GM19193 (cell line): ENCODE data around the gene FRMD3.

ENCODE experiments used
- POLR2A ChIP-seq: IDR thresholded peaks from 4 replicates; pipeline ENCODE4 v1.6.1; 2011; ENCODE audit not compliant: insufficient read depth, insufficient read length; ENCODE audit errors: extremely low read depth

Gene FRMD3

GRCh38 chr9:83403527-83404238 lies 134.5 kb downstream of the FRMD3 start:
- no peak for TF ChIP-seq POLR2A

DNA sequence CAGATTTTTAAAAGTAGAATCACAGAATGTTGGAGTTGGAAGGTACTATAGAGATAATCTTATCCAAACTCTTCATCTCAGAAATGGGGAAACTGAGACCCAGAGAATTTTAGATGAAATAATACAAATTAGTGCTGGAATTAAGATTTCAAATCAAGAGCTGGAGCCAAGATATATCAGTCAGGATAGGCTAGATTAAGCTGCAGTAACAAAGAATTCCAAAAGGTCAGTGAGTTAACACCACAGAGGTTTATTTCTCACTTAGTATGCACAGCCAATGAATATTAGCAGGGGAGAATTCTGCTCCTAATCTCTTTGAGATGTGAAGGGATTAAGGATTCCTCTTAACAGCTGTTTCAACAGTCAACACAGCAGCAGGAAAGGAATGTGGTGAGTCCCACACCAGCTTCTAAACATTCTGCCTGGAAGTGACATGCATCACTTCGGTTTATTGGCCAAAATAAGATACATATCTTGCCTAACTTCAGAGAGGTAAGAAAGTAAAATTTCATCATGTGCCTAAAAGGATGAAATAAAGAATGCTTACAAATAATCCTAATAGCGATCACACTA lies 136.8 kb downstream of the FRMD3 start:
- TF ChIP-seq POLR2A = no peak

- no peak for TF ChIP-seq POLR2A
These were observed 141.4 kb downstream of the FRMD3 start for GRCh38 chr9:83396813-83397212.

- no peak for TF ChIP-seq POLR2A
These were observed 141.9 kb downstream of the FRMD3 start for GRCh38 chr9:83396342-83396741.

GRCh38 chr9:83392228-83392627 lies 146.0 kb downstream of the FRMD3 start:
- no peak for TF ChIP-seq POLR2A

GRCh38 chr9:83388346-83388745 lies 149.9 kb downstream of the FRMD3 start:
- no peak for TF ChIP-seq POLR2A

- no peak for TF ChIP-seq POLR2A
These were observed 150.6 kb downstream of the FRMD3 start for GRCh38 chr9:83387401-83388185.

DNA sequence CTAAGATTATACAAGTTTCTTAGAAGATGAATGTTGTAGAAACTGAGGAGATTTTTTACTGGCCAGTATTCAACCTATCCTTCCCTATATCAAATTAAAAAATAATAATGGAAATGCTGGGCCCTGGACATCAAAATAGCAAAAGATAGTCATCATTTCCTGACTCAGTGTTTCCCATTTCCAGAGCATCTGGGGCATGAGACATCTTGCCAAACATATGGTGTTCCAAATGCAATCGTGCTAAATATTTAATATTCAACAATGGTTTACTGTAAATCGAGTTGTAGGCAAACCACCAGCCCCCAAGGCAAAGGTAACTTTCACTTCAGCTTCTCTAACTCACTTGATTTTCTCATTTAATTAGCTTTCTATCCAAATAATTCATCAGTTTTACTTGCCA lies 152.9 kb downstream of the FRMD3 start:
- no peak for TF ChIP-seq POLR2A

DNA sequence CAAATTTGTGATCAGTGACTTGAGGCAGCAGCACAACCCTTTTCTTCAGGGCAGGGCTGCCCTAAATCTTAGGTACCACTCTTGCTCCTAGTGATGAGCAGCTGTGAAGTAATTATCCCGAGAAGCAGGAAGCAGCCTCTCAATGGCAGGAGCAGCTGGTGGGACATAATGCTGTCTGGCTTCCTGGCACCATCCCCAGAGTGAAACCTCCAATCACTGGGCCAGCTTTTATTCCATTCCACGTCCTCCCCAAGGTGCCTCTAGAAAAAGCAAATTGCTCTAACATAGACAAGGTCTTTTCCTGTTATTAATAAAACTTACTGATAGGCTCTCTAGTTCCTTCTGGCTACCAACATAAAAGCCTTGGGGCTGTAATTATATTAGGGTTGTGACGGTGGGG lies 154.0 kb downstream of the FRMD3 start:
- TF ChIP-seq POLR2A = no peak

DNA sequence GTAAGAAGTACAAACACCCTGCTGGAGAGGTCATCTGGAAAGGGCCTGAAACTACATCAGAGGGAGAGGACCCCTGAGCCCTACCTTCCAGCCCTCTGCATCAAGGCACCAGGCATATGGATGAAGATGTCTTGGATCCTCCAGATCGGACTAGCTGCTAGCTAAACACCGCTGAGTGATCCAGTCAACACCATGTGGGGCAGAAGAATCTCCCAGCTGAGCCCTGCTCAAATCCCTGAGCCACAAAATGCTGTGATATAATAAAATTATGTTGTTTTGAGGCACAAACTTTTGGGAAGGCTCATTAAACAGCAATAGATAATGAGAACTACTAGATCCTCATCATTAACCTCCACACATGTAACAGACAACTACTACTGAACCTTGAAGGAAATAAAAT lies 155.2 kb downstream of the FRMD3 start:
- no peak for TF ChIP-seq POLR2A

- TF ChIP-seq POLR2A = no peak
These were observed 155.8 kb downstream of the FRMD3 start for GRCh38 chr9:83382421-83382820.

DNA sequence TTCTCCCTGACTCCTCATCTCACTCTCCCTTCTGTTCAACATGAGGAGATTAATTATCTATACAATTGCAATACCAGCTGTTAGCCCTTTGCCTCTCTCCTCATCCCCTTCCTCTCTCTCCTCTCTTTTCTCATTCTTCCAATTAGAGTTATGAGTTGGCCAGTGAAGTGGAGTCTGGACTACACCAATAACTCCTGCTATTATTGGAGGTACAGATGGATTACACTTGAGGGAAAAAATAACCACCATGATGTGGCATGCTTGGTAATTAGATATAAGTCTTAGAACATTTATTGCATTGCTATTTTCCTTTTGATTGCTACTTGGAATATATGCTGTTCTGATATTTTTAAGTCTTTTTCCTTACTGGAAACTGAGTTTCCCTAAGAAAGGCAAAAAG lies 159.2 kb downstream of the FRMD3 start:
- TF ChIP-seq POLR2A = no peak

- TF ChIP-seq POLR2A = no peak
These were observed 165.2 kb downstream of the FRMD3 start for GRCh38 chr9:83372957-83373356.

DNA sequence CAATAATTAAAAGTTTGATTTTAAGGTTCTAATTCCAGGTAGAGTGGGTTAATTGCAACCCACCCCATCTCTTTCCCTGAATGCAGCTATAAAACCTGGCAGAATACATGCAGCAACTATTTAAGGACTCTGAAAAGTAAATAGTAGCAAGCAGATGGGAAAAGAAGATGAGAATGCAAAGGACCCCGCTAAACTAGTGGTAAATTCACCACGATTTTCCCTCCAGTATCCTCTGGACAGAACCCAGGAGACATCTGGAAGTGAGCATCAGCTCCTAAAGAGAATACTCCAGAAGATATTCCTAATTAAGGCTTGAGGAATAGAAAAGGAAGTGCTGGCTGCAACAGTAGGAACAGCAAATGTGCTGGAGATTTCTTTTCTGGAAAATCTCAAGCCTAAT lies 170.9 kb downstream of the FRMD3 start:
- TF ChIP-seq POLR2A = no peak

- no peak for TF ChIP-seq POLR2A
These were observed 175.7 kb downstream of the FRMD3 start for GRCh38 chr9:83362341-83362995.

- no peak for TF ChIP-seq POLR2A
These were observed 179.2 kb downstream of the FRMD3 start for GRCh38 chr9:83359039-83359438.

GRCh38 chr9:83355729-83356151 lies 182.5 kb downstream of the FRMD3 start:
- TF ChIP-seq POLR2A = no peak
